K562 (cell line): Measurements from ENCODE around the gene BCO2. TPM values are rescaled to one million over a fixed set of nuclear protein-coding genes. Genes with fewer than 3 reads are reported as not detected.
A peak's percentile ranks its signal among the peaks of the same experiment; 100 is the strongest.

Source experiments
- ATAC-seq: fragments of 200-7000 bp; cut with Tn5 transposase; 3 replicates; pipeline ENCODE4 v1.9.1; 2020; ENCODE audit warnings: moderate library complexity
- BruUV-seq: library from RNA; stranded (reverse); fragments of 400-500 nt; replicated peaks from 2 replicates; lab custom pipeline; 2021; lab: Mats Ljungman, UMichigan
- CTCF ChIA-PET: fragments of 300-600 bp; formaldehyde crosslinking; extraction: SDS; loops from one replicate; lab custom pipeline; 2021; ENCODE audit warnings: low intra/inter-chr PET ratio; lab: Yijun Ruan, JAX
- POLR2A ChIA-PET: fragments of 300-600, 350-650 bp; sonication (Branson Sonifier 250); formaldehyde crosslinking; extraction: SDS; loops from one replicate; lab custom pipeline; 2021; ENCODE audit warnings: antibody characterized with exemption, inconsistent platforms; lab: Yijun Ruan, JAX
- DNase-seq, 4 experiments: peaks; one replicate each; pipeline versions ENCODE4 v3.0.0 to v3.0.0-alpha.2; 2011 to 2018; ENCODE audit warnings: low spot score in 3 of 4, mixed read lengths in 3 of 4; ENCODE audit errors: extremely low read depth in 1 of 4
- FAIRE-seq: peaks from 2 replicates; lab custom pipeline; 2011; peaks lifted over from hg19 to GRCh38; lab: Jason Lieb, UNC
- H2AFZ ChIP-seq: 2 replicates; pipeline ENCODE4 v1.6.0; 2011; ENCODE audit warnings: low read depth, low read length, control low read depth, inconsistent platforms
- H3K27ac ChIP-seq: fragments of 200-600 bp; 3 replicates; pipeline ENCODE4 v1.8.0; 2011; ENCODE audit warnings: low read depth, mild to moderate bottlenecking, control low read depth, inconsistent platforms, low read length, moderate library complexity, mixed read lengths; ENCODE audit errors: extremely low read depth
- H3K27me3 ChIP-seq, 2 experiments: fragments of 300-600 bp in 1 of 2; 2 replicates in 1 of 2; 3 replicates in 1 of 2; pipeline versions ENCODE4 v1.6.0 to v1.8.0; 2011; ENCODE audit warnings: inconsistent platforms in 2 of 2, low read length in 2 of 2, mild to moderate bottlenecking in 1 of 2, mixed read lengths in 1 of 2, moderate library complexity in 1 of 2; ENCODE audit not compliant: control insufficient read depth in 2 of 2, insufficient read depth in 2 of 2
- H3K36me3 ChIP-seq: fragments of 300-600 bp; 3 replicates; pipeline ENCODE4 v1.8.0; 2011; ENCODE audit warnings: mild to moderate bottlenecking, low read length, inconsistent platforms; ENCODE audit not compliant: control insufficient read depth, insufficient read depth
- H3K4me1 ChIP-seq, 2 experiments: fragments of 200-600 bp in 1 of 2; replicated peaks in 1 of 2; 2 replicates in 1 of 2; 3 replicates in 1 of 2; pipeline versions ENCODE4 v1.5.1 to v1.8.0; 2011; ENCODE audit warnings: inconsistent platforms in 2 of 2, low read length in 2 of 2, mild to moderate bottlenecking in 1 of 2, mixed read lengths in 1 of 2, moderate library complexity in 1 of 2; ENCODE audit not compliant: control insufficient read depth in 2 of 2, insufficient read depth in 2 of 2
- H3K4me2 ChIP-seq: 2 replicates; pipeline ENCODE4 v1.6.1; 2011; ENCODE audit warnings: low read length, control low read depth, inconsistent platforms, mixed read lengths; ENCODE audit not compliant: insufficient read depth
- H3K4me3 ChIP-seq: fragments of 200-600 bp; sonication (generic), shearing (Covaris generic); 2 replicates; pipeline ENCODE4 v1.5.1; 2016; ENCODE audit warnings: control low read depth, inconsistent platforms
- H3K79me2 ChIP-seq: fragments of 200-600 bp; 3 replicates; pipeline ENCODE4 v1.8.0; 2011; ENCODE audit warnings: low read length, inconsistent platforms; ENCODE audit not compliant: control insufficient read depth, insufficient read depth
- H3K9ac ChIP-seq, 2 experiments: 2 replicates each; pipeline versions ENCODE4 v1.6.0 to v1.6.1; 2011; ENCODE audit warnings: low read depth in 2 of 2, low read length in 2 of 2, control low read depth in 1 of 2, inconsistent platforms in 1 of 2, mild to moderate bottlenecking in 1 of 2, mixed read lengths in 1 of 2; ENCODE audit not compliant: insufficient read depth in 1 of 2
- H3K9me1 ChIP-seq: one replicate; pipeline ENCODE4 v1.6.0; 2011; ENCODE audit warnings: inconsistent platforms, mild to moderate bottlenecking, low read length, moderate library complexity; ENCODE audit not compliant: control insufficient read depth, insufficient read depth
- H3K9me3 ChIP-seq: replicated peaks from 2 replicates; pipeline ENCODE4 v1.5.1; 2011; ENCODE audit warnings: low read depth, low read length, inconsistent platforms; ENCODE audit not compliant: control insufficient read depth, insufficient read depth
- H4K20me1 ChIP-seq: replicated peaks from 2 replicates; pipeline ENCODE4 v1.6.1; 2011; ENCODE audit warnings: low read length, inconsistent platforms, mixed read lengths; ENCODE audit not compliant: control insufficient read depth, insufficient read depth
- ARHGAP35 ChIP-seq: fragments of 450-650 bp; IDR thresholded peaks from 2 replicates; pipeline ENCODE4 v1.6.1; 2018; ENCODE audit not compliant: partially characterized antibody
- C11orf30 ChIP-seq: fragments of 450-650 bp; IDR thresholded peaks from 2 replicates; pipeline ENCODE4 v1.6.1; 2016; ENCODE audit warnings: low read depth, mild to moderate bottlenecking
- PCBP1 ChIP-seq: fragments of 200-400 bp; formaldehyde crosslinking; IDR thresholded peaks from 2 replicates; pipeline ENCODE4 v1.6.1; 2018; ENCODE audit warnings: mild to moderate bottlenecking, low read depth, low read length; ENCODE audit not compliant: poor library complexity, severe bottlenecking
- RBM34 ChIP-seq: fragments of 200-400 bp; formaldehyde crosslinking; IDR thresholded peaks from 2 replicates; pipeline ENCODE4 v1.6.1; 2018; ENCODE audit warnings: low read length, borderline replicate concordance; ENCODE audit not compliant: insufficient read depth
- RBM39 ChIP-seq: fragments of 200-400 bp; formaldehyde crosslinking; optimal IDR thresholded peaks from 2 replicates; pipeline ENCODE3; 2018; ENCODE audit warnings: low read depth, low read length
- RUNX1 ChIP-seq: sonication (generic); IDR thresholded peaks from 2 replicates; pipeline ENCODE4 v1.6.1; 2016; ENCODE audit warnings: antibody characterized with exemption, low read depth
- SAFB ChIP-seq: fragments of 200-400 bp; formaldehyde crosslinking; IDR thresholded peaks from 2 replicates; pipeline ENCODE4 v1.6.1; 2017; ENCODE audit warnings: low read depth, low read length, borderline replicate concordance
- TEAD2 ChIP-seq: fragments of 450-650 bp; IDR thresholded peaks from 2 replicates; pipeline ENCODE4 v1.6.1; 2016; ENCODE audit warnings: missing genetic modification characterization, control low read depth, missing compliant biosample characterization
- ZFP36 ChIP-seq: fragments of 150-350 bp; IDR thresholded peaks from 2 replicates; pipeline ENCODE4 v1.6.1; 2018; ENCODE audit warnings: low read length, low read depth; ENCODE audit not compliant: partially characterized antibody
- ZNF217 ChIP-seq: sonication (generic); formaldehyde crosslinking; IDR thresholded peaks from 2 replicates; pipeline ENCODE4 v1.8.0; 2022; ENCODE audit warnings: mild to moderate bottlenecking, missing genetic modification reagents
- ZNF316 ChIP-seq: fragments of 450-650 bp; IDR thresholded peaks from 2 replicates; pipeline ENCODE4 v1.6.1; 2016
- WGBS: fragments of 100-300 bp; shearing (Covaris generic); methylation state at CpG from one replicate; pipeline ENCODE4 v1.1.6; 2016; ENCODE audit warnings: low coverage, mixed read lengths; ENCODE audit not compliant: insufficient coverage; ENCODE audit errors: missing lambda C conversion rate; 5-methylcytosine and 5-hydroxymethylcytosine counted together
- in situ Hi-C: fragments of 300-500 bp; cut with MboI; formaldehyde crosslinking; loops from 4 replicates; pipeline ENCODE4 v1.15.0; 2018; ENCODE audit warnings: inconsistent platforms, mixed read lengths
- intact Hi-C: fragments of 100-400 bp; cut with micrococcal nuclease; formaldehyde crosslinking; loops from 2 replicates; pipeline ENCODE4 v1.14.2; 2022
- polyA plus RNA-seq, 8 experiments: library from polyadenylated mRNA; depleted of rRNA in 4 of 8; stranded (reverse) in 5 of 8; unstranded in 3 of 8; fragments of >200 nt; fragmentation: Nextera tagmentation in 2 of 8; fragmentation: Illumina TruSeq in 1 of 8; extraction: Ambion mirVana in 2 of 8; extraction: Trizol in 1 of 8; gene quantifications; 2 replicates each; pipeline versions ENCODE4 v1.2.1 to v1.2.3, GENCODE V29; 2011 to 2014; ENCODE audit warnings: inconsistent platforms in 1 of 8, missing spikeins in 1 of 8
- total RNA-seq, 7 experiments: library from RNA; depleted of rRNA in 6 of 7; stranded (reverse); fragments of >200 nt in 6 of 7; fragmentation: Illumina TruSeq in 2 of 7; extraction: Trizol in 2 of 7; gene quantifications; 2 replicates each; pipeline versions ENCODE4 v1.2.1 to v1.2.3, GENCODE V29; 2011 to 2021; ENCODE audit warnings: low replicate concordance in 1 of 7
- TF ChIP-seq, protein P1 (sequence below): fragments of 450-650 bp; IDR thresholded peaks from 2 replicates; pipeline ENCODE4 v1.6.1; 2016; ENCODE audit warnings: mild to moderate bottlenecking

Gene BCO2
- total and polyA plus RNA-seq, 9 of the 15 experiments (the other 6 are each of a cell fraction or from before 2014, with no cell fraction given), result 0.21 to 1.0 (median 0.47) TPM; not detected in 1

- TF ChIP-seq PCBP1 (no peak), ZNF217 (CRISPR knock-in tag) (no peak), TEAD2 (no peak), RBM34 (no peak), ZFP36 (no peak), RUNX1 (no peak)
- TF ChIP-seq, protein P1, sequence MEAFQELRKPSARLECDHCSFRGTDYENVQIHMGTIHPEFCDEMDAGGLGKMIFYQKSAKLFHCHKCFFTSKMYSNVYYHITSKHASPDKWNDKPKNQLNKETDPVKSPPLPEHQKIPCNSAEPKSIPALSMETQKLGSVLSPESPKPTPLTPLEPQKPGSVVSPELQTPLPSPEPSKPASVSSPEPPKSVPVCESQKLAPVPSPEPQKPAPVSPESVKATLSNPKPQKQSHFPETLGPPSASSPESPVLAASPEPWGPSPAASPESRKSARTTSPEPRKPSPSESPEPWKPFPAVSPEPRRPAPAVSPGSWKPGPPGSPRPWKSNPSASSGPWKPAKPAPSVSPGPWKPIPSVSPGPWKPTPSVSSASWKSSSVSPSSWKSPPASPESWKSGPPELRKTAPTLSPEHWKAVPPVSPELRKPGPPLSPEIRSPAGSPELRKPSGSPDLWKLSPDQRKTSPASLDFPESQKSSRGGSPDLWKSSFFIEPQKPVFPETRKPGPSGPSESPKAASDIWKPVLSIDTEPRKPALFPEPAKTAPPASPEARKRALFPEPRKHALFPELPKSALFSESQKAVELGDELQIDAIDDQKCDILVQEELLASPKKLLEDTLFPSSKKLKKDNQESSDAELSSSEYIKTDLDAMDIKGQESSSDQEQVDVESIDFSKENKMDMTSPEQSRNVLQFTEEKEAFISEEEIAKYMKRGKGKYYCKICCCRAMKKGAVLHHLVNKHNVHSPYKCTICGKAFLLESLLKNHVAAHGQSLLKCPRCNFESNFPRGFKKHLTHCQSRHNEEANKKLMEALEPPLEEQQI, result no peak
- TF ChIP-seq, all 486 proteins: peak for 13
These were observed 11.2 kb upstream of the BCO2 start, which contains the start of gene IL18 (continued) for GRCh38 chr11:112163875-112164685.

GRCh38 chr11:112165049-112165448, 10.3 kb upstream of the BCO2 start:
- FAIRE-seq, result no peak
- peaks cover 3 to 5% of the 10 kb centered on the region in 2 experiments; a peak in 1 of 5 replicates for H3K4me1 ChIP-seq
- no peaks in the 10 kb centered on the region for H3K9me3 ChIP-seq
- H3K27me3 ChIP-seq, result no peaks in the 10 kb centered on the region
- intact Hi-C loops, result no loop called here
- H3K27ac ChIP-seq, result no peak overlapping the region; the same call in 2 of the 3 replicates
- H2AFZ ChIP-seq, result peak overlapping the region; percentile 85
- peak overlapping the region; percentile 6; the same call in 1 of the 2 replicates for H3K4me2 ChIP-seq
- CTCF ChIA-PET, result no interaction called here
- DNase-seq, result no peak
- H3K9me1 ChIP-seq, result no peaks in the 10 kb centered on the region
- POLR2A ChIA-PET, result interaction anchor here (1.2 kb wide), 1 partner anchor 10 kb away, joined by 3 read pairs; the partner anchor contains the start of gene BCO2
- BruUV-seq, result no TSS peak
- no peak overlapping the region for H3K9ac ChIP-seq
- no peak for ATAC-seq
- TF ChIP-seq ZNF316 (peak; percentile 22; the same call in 1 of the 2 replicates), RBM39 (no peak), ARHGAP35 (no peak), C11orf30 (peak; percentile 14; the same call in 1 of the 2 replicates), SAFB (no peak)
- no peaks in the 10 kb centered on the region for H3K36me3 ChIP-seq
- no peaks in the 10 kb centered on the region for H3K79me2 ChIP-seq
- no peak overlapping the region for H3K4me3 ChIP-seq
- H4K20me1 ChIP-seq, result no peaks in the 10 kb centered on the region
- in situ Hi-C loops, result no loop called here
- WGBS, result 24% methylated on average over 3 of the region's 3 CpGs
